ENCODE data around the gene SELENON. TPM values are rescaled to one million over a fixed set of nuclear protein-coding genes. Genes with fewer than 3 reads are reported as not detected.

Gene SELENON
- total and polyA plus RNA-seq, 10 of the 15 experiments (the other 5 are each of a cell fraction or from before 2014, with no cell fraction given) = 0.07 to 5.1 (median 0.80) TPM

DNA sequence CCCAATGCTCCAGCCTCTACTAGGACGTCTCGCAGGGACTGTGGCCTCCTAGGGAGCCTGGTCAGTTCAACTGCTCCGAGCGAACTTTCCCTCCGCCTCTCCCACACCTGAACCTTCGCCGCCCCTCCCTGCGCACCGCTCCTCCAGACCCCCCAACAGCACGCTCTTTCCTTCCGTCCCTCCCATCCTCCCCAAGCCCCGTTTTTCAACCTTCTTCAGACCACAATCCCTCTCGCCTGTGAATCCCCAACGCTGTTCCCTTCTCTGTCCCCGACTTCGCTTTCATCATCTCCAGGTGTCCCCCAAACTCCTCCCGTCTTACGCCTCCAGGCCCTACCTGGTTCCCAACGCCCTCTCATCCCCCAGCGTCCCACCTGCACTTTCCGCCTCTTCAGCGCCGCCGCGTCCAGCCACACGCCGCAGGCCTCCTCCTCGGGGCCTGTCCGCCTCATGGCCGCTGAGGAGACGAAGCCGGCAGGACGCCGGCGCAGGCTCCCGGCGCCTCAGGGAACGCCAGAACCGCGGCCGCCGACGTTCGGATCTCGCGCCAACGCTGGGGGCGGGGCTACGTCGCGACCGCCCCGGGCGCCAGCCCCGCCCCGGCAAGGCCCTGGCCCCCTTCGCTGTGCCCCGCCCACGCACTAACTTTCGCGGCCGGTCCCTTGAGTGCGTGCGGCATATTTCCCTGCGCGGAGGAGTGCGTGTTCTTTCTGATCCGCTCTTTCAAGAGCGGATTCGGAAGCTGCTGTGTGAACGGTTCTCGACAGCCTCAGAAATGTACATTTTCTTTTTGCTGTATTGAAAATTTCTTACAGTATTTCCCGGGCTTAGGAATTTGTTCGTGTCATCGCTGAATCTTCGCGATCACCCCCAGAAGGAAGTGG is 59.2 kb downstream of the SELENON start, which contains the start of gene AUNIP (continued):
- TF ChIP-seq HDGF (IDR thresholded peaks at IDR 0.05) = peak; percentile 95; the same call in 1 of the 2 replicates
- peak; percentile 70 for TF ChIP-seq NBN (IDR thresholded peaks at IDR 0.05)
- TF ChIP-seq EGR1 (IDR thresholded peaks at IDR 0.05; ENCODE audit: borderline replicate concordance in 1 of 2, low read depth in 2 of 2, low read length in 2 of 2) = peak; percentile 79 to 99
- 0 out of 2 replicates have a peak, but pooled peaks have one; percentile 4 for TF ChIP-seq MEF2A (IDR thresholded peaks at IDR 0.05; ENCODE audit: insufficient read depth, low read depth, low read length)
- TF ChIP-seq MTA3 (IDR thresholded peaks at IDR 0.05; ENCODE audit: borderline replicate concordance, low read length) = no peak; the same call in 1 of the 2 replicates
- 0 out of 2 replicates have a peak, but pooled peaks have one; percentile 56 for TF ChIP-seq STAT1 (conservative IDR thresholded peaks at IDR 0.05)
- TF ChIP-seq EED (IDR thresholded peaks at IDR 0.05; ENCODE audit: low read depth) = peak; percentile 20
- TF ChIP-seq ZZZ3 (IDR thresholded peaks at IDR 0.05; ENCODE audit: control insufficient read depth, insufficient read length, low read depth) = no peak
- TF ChIP-seq, protein P1, sequence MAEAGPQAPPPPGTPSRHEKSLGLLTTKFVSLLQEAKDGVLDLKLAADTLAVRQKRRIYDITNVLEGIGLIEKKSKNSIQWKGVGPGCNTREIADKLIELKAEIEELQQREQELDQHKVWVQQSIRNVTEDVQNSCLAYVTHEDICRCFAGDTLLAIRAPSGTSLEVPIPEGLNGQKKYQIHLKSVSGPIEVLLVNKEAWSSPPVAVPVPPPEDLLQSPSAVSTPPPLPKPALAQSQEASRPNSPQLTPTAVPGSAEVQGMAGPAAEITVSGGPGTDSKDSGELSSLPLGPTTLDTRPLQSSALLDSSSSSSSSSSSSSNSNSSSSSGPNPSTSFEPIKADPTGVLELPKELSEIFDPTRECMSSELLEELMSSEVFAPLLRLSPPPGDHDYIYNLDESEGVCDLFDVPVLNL (IDR thresholded peaks at IDR 0.05; ENCODE audit: low read depth, low read length) = peak; percentile 95
- TF ChIP-seq JUND (IDR thresholded peaks at IDR 0.05; ENCODE audit: low read depth, low read length) = peak; percentile 26; the same call in 1 of the 2 replicates
- TF ChIP-seq IKZF1 (conservative IDR thresholded peaks at IDR 0.05) = peak; percentile 73
- TF ChIP-seq LARP7 (IDR thresholded peaks at IDR 0.05) = peak; percentile 74; the same call in 1 of the 2 replicates
- TF ChIP-seq BACH1 (IDR thresholded peaks at IDR 0.05; ENCODE audit: borderline replicate concordance) = peak; percentile 92
- no peak for TF ChIP-seq ZNF384 (IDR thresholded peaks at IDR 0.05; ENCODE audit: borderline replicate concordance, low read depth, low read length)
- peak; percentile 78 for TF ChIP-seq POLR2AphosphoS2 (IDR thresholded peaks at IDR 0.05; ENCODE audit: low read depth, low read length)
- peak; percentile 77 for TF ChIP-seq ATF7 (IDR thresholded peaks at IDR 0.05; ENCODE audit: low read depth)
- peak; percentile 50; the same call in 1 of the 2 replicates for TF ChIP-seq TCF3 (IDR thresholded peaks at IDR 0.05; ENCODE audit: borderline replicate concordance, insufficient read depth, low read depth, low read length)
- TF ChIP-seq, protein P2, sequence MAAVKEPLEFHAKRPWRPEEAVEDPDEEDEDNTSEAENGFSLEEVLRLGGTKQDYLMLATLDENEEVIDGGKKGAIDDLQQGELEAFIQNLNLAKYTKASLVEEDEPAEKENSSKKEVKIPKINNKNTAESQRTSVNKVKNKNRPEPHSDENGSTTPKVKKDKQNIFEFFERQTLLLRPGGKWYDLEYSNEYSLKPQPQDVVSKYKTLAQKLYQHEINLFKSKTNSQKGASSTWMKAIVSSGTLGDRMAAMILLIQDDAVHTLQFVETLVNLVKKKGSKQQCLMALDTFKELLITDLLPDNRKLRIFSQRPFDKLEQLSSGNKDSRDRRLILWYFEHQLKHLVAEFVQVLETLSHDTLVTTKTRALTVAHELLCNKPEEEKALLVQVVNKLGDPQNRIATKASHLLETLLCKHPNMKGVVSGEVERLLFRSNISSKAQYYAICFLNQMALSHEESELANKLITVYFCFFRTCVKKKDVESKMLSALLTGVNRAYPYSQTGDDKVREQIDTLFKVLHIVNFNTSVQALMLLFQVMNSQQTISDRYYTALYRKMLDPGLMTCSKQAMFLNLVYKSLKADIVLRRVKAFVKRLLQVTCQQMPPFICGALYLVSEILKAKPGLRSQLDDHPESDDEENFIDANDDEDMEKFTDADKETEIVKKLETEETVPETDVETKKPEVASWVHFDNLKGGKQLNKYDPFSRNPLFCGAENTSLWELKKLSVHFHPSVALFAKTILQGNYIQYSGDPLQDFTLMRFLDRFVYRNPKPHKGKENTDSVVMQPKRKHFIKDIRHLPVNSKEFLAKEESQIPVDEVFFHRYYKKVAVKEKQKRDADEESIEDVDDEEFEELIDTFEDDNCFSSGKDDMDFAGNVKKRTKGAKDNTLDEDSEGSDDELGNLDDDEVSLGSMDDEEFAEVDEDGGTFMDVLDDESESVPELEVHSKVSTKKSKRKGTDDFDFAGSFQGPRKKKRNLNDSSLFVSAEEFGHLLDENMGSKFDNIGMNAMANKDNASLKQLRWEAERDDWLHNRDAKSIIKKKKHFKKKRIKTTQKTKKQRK (IDR thresholded peaks at IDR 0.05; ENCODE audit: low read depth, low read length) = no peak

All from GM12878 (cell line).